ENCODE data around the gene HDAC4.

The HDAC4 gene

GRCh38 chr2:239365782-239366435 lies 34.9 kb downstream of the HDAC4 start:
- no peak for DNase-seq

GRCh38 chr2:239365071-239365781 lies 35.6 kb downstream of the HDAC4 start:
- DNase-seq: no peak

- no peak for DNase-seq
Measured at GRCh38 chr2:239363946-239364637, 36.7 kb downstream of the HDAC4 start.

DNA sequence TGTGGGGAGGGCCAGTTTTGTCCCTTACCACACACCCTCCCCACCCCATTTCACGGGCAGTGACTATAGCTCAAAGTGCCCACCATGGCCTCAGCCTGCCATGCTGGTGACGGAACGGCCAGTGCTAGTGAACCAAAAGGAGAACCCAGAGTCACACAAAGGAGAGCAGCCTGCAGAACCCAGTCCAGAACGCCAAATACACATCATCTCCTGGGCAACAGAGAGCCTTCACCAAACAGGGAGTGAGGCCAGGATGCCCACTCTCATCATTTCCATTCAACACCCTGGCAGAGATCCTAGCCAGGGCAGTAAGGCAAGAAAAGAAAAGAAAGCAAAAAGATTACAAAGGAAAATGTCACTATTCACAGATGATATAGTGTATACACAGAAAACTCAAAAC lies 38.3 kb downstream of the HDAC4 start:
- no peak for DNase-seq

- no peak for DNase-seq
Measured at GRCh38 chr2:239361311-239361642, 39.5 kb downstream of the HDAC4 start.

DNA sequence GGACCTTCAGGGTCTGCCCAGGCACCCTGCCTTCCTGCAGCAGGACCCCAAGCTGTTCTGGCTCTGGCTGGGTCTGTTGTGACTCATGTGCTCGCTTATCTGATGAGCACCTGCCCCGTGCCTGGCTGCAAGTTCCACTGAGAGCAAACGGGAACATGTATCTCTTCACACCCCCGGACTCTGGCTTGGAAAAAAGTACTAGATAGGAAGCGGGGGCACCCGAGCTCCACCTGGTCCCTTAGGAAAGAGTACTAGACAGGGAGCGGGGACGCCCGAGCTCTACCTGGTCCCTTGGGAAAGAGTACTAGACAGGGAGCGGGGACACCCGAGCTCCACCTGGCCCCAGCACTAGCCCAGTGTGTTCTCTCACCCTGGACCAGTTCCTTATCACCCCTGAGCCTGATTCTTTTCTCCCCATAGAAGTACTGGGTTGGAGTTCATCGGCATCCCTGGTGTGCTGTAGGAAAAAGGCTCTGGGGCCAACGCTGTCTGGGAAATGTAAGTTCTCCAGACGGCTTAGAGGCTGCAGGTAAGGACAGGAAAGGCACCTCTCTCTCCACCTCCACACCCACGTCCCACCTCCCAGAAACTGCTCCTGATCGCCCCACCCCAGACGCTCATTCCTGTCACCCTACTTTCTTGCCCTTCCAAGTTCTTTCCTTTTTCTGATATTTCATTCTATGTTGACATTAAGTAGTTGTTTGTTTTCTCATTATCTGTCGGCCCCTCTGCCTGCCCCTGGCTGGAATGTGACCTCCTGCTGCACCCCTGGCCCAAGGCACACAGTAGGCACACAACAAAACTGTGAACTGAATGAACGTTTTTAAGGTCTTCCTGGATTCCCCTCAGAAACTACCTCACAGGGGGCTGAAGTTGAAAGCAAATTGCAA lies 40.2 kb downstream of the HDAC4 start:
- no peak for DNase-seq

GRCh38 chr2:239360008-239360407 lies 40.8 kb downstream of the HDAC4 start:
- DNase-seq: no peak

- DNase-seq: no peak
Measured at GRCh38 chr2:239359196-239359912, 41.5 kb downstream of the HDAC4 start.

GRCh38 chr2:239358062-239358754 lies 42.6 kb downstream of the HDAC4 start:
- no peak for DNase-seq

DNA sequence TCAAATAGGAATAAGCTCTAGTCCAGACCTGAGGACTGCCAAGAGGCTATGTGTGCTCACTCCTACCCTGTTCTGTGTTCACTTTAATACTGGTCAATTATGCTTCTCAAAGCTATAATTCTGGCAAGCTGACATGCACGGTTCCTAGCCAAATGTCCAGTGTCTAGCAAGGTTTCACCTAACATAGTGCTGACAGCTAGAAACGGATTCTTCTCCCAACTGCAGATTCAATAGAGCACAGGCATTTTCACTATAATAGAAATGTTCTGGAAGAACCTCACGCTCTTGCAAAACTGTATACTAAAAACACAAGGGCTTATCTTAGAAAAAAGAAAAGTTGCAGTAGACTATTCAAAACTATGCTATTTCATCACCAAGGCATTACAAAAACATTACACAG lies 45.1 kb downstream of the HDAC4 start:
- DNase-seq: no peak

DNA sequence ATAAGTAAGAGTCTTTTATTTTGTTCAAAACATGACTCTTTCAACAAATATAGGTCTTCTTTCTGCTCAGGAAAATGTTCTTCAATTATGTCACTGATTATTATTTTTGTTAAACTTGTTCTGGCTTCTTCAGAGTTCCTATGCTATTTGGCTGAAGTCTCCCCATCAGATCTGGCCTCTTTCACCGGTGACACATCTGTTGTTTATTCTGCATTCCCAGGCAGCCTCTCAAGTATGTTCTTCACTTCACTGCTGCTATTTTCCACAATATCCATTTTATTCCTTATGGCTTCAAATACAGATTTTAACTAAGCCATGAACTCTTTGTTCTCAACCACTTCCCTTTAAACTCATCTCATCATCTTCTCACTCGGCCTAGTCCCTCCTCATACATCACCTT lies 45.7 kb downstream of the HDAC4 start:
- no peak for DNase-seq

DNA sequence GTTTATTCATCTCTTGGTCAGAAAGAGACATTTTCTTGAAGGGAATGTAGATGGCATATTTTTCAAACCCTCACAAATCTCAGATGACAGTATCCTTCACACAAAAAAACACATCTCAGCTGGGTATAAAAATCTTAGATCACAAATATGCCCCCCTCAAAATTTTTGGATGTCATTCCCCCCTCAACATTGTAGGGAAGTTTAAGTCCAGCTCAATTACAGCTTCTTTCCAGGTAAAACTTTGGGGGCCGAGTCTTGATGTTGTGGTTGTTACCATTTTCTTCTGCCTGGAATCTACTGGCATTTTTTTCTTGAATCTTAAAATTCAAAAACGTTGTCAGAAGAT lies 46.1 kb downstream of the HDAC4 start:
- no peak for DNase-seq

GRCh38 chr2:239354132-239354790 lies 46.6 kb downstream of the HDAC4 start:
- no peak for DNase-seq

- DNase-seq: no peak
Measured at GRCh38 chr2:239353692-239354091, 47.1 kb downstream of the HDAC4 start.

- no peak for DNase-seq
Measured at GRCh38 chr2:239351687-239352086, 49.1 kb downstream of the HDAC4 start.

- no peak for DNase-seq
Measured at GRCh38 chr2:239349453-239350135, 51.2 kb downstream of the HDAC4 start.

- DNase-seq: no peak
Measured at GRCh38 chr2:239348563-239349452, 52.0 kb downstream of the HDAC4 start.

- no peak for DNase-seq
Measured at GRCh38 chr2:239346676-239347075, 54.1 kb downstream of the HDAC4 start.

DNA sequence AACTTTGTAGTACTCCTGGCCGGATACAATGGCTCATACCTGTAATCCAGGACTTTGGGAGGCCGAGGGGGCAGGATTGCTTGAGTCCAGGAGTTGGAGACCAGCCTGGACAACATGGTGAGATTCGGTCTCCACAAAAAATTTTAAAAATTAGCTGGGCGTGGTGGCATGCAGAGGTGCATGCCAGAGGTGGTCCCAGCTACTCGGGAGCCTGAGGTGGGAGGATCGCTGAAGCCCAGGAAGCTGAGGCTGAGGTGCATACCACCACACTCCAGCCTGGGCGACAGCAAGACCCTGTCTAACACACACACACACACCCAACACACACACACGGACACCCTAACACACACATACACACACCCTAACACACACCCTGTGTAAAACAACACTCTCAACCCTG lies 55.6 kb downstream of the HDAC4 start:
- no peak for DNase-seq

- DNase-seq: no peak
Measured at GRCh38 chr2:239344857-239345216, 56.0 kb downstream of the HDAC4 start.
